MM.1S (cell line): ENCODE results near the gene RLN3.

Experiments used
- DNase-seq: peaks from one replicate; pipeline ENCODE4 v3.0.0-alpha.2; 2015
- H2AFZ ChIP-seq: fragments of 300-600 bp; sonication (generic); 2 replicates; pipeline ENCODE4 v1.6.0; 2016; ENCODE audit warnings: antibody characterized with exemption, low read length
- H3F3A ChIP-seq: fragments of 300-600 bp; sonication (generic); 2 replicates; pipeline ENCODE4 v1.6.1; 2016; ENCODE audit warnings: mild to moderate bottlenecking, antibody characterized with exemption, low read length, moderate library complexity, mixed read lengths; ENCODE audit not compliant: insufficient read depth
- H3K27ac ChIP-seq: fragments of 300-600 bp; sonication (generic); 2 replicates; pipeline ENCODE4 v1.5.1; 2016; ENCODE audit warnings: mild to moderate bottlenecking, low read length
- H3K27me3 ChIP-seq: fragments of 300-600 bp; sonication (generic); replicated peaks from 2 replicates; pipeline ENCODE4 v1.6.0; 2016; ENCODE audit warnings: low read length; ENCODE audit not compliant: insufficient read depth
- H3K36me3 ChIP-seq: fragments of 300-600 bp; sonication (generic); replicated peaks from 2 replicates; pipeline ENCODE4 v1.6.1; 2016; ENCODE audit warnings: mild to moderate bottlenecking, low read length, mixed read lengths; ENCODE audit not compliant: insufficient read depth
- H3K4me1 ChIP-seq: fragments of 300-600 bp; sonication (generic); 2 replicates; pipeline ENCODE4 v1.6.1; 2016; ENCODE audit warnings: low read length, mixed read lengths
- H3K4me2 ChIP-seq: fragments of 300-600 bp; sonication (generic); 2 replicates; pipeline ENCODE4 v1.6.0; 2016; ENCODE audit warnings: low read depth, low read length
- H3K4me3 ChIP-seq: fragments of 300-600 bp; sonication (generic); 2 replicates; pipeline ENCODE4 v1.5.1; 2016; ENCODE audit warnings: low read length, mixed read lengths
- H3K79me2 ChIP-seq: fragments of 300-600 bp; sonication (generic); 2 replicates; pipeline ENCODE4 v1.6.1; 2016; ENCODE audit warnings: mixed run types, low read length, mixed read lengths
- H3K9ac ChIP-seq: fragments of 300-600 bp; sonication (generic); 2 replicates; pipeline ENCODE4 v1.6.1; 2016; ENCODE audit warnings: low read length, mixed read lengths
- H3K9me2 ChIP-seq: fragments of 300-600 bp; sonication (generic); replicated peaks from 2 replicates; pipeline ENCODE4 v1.6.1; 2016; ENCODE audit warnings: mild to moderate bottlenecking, low read length, mixed read lengths; ENCODE audit not compliant: insufficient read depth
- H3K9me3 ChIP-seq: fragments of 300-600 bp; sonication (generic); replicated peaks from 2 replicates; pipeline ENCODE4 v1.6.1; 2016; ENCODE audit warnings: mild to moderate bottlenecking, low read length, mixed read lengths; ENCODE audit not compliant: insufficient read depth
- H4K20me1 ChIP-seq: fragments of 300-600 bp; sonication (generic); 2 replicates; pipeline ENCODE4 v1.6.1; 2016; ENCODE audit warnings: mild to moderate bottlenecking, low read length, moderate library complexity, mixed read lengths; ENCODE audit not compliant: insufficient read depth
- CTCF ChIP-seq: fragments of 300-600 bp; sonication (generic); IDR thresholded peaks from 2 replicates; pipeline ENCODE4 v1.5.1; 2016; ENCODE audit warnings: antibody characterized with exemption, low read length, mixed read lengths
- EZH2 ChIP-seq: fragments of 300-600 bp; sonication (generic); optimal IDR thresholded peaks from 2 replicates; pipeline ENCODE3; 2017; ENCODE audit warnings: low read depth, mild to moderate bottlenecking, antibody characterized with exemption, low read length, mixed read lengths
- EZH2phosphoT487 ChIP-seq: fragments of 300-600 bp; sonication (generic); IDR thresholded peaks from 2 replicates; pipeline ENCODE4 v1.6.1; 2018; ENCODE audit warnings: antibody characterized with exemption, low read length

Gene RLN3

GRCh38 chr19:14002571-14003250 is 25.2 kb upstream of the RLN3 start:
- no peaks in the 10 kb centered on the region for H3K27me3 ChIP-seq
- peak; percentile 12 for DNase-seq
- no peak overlapping the region for H3K27ac ChIP-seq
- TF ChIP-seq CTCF (no peak), EZH2phosphoT487 (no peak), EZH2 (no peak)
- H3K4me3 ChIP-seq, result no peak overlapping the region
- H3K4me2 ChIP-seq, result no peak overlapping the region
- H4K20me1 ChIP-seq, result no peaks in the 10 kb centered on the region
- H3K9me2 ChIP-seq, result no peaks in the 10 kb centered on the region
- H3K36me3 ChIP-seq, result no peaks in the 10 kb centered on the region
- H3K79me2 ChIP-seq, result peaks cover 41% of the 10 kb centered on the region
- H3K4me1 ChIP-seq, result peaks cover 8% of the 10 kb centered on the region
- H3K9ac ChIP-seq, result no peak overlapping the region
- H3K9me3 ChIP-seq, result no peaks in the 10 kb centered on the region
- H2AFZ ChIP-seq, result no peak overlapping the region
- peaks cover 7% of the 10 kb centered on the region; the same call in 1 of the 2 replicates for H3F3A ChIP-seq

- no peak for DNase-seq
- Histone ChIP-seq H3K9me3 (no peaks in the 10 kb centered on the region), H3K79me2 (peaks cover 38% of the 10 kb centered on the region), H3K9ac (no peak overlapping the region), H3K27ac (no peak overlapping the region), H3K36me3 (no peaks in the 10 kb centered on the region), H2AFZ (no peak overlapping the region), H3K4me1 (peaks cover 8% of the 10 kb centered on the region), H3F3A (peaks cover 9% of the 10 kb centered on the region; the same call in 1 of the 2 replicates), H3K27me3 (no peaks in the 10 kb centered on the region), H3K4me3 (no peak overlapping the region), H3K9me2 (no peaks in the 10 kb centered on the region), H3K4me2 (no peak overlapping the region), H4K20me1 (no peaks in the 10 kb centered on the region)
- no peak for TF ChIP-seq EZH2
- TF ChIP-seq EZH2phosphoT487, result no peak
- no peak for TF ChIP-seq CTCF
Observed at GRCh38 chr19:14003251-14004055, 24.5 kb upstream of the RLN3 start.

GRCh38 chr19:14004619-14005348 is 23.2 kb upstream of the RLN3 start:
- no peaks in the 10 kb centered on the region for H3K27me3 ChIP-seq
- H3K36me3 ChIP-seq, result no peaks in the 10 kb centered on the region
- H3K4me1 ChIP-seq, result peaks cover 8% of the 10 kb centered on the region
- H2AFZ ChIP-seq, result peak overlapping the region; percentile 28; the same call in 1 of the 2 replicates
- DNase-seq, result no peak
- no peaks in the 10 kb centered on the region for H3K9me3 ChIP-seq
- peak overlapping the region; percentile 55; the same call in 1 of the 2 replicates for H3K27ac ChIP-seq
- no peak for TF ChIP-seq EZH2
- no peak for TF ChIP-seq CTCF
- no peak for TF ChIP-seq EZH2phosphoT487
- H3K9ac ChIP-seq, result peak overlapping the region; percentile 29; the same call in 1 of the 2 replicates
- no peaks in the 10 kb centered on the region for H4K20me1 ChIP-seq
- peak overlapping the region; percentile 44 for H3K4me2 ChIP-seq
- H3K79me2 ChIP-seq, result peaks cover 34% of the 10 kb centered on the region
- no peaks in the 10 kb centered on the region for H3K9me2 ChIP-seq
- H3K4me3 ChIP-seq, result peak overlapping the region; percentile 34; the same call in 1 of the 2 replicates
- H3F3A ChIP-seq, result peaks cover 9% of the 10 kb centered on the region; the same call in 1 of the 2 replicates
